ENCODE results near the gene ACAP2.

GRCh38 chr3:195446359-195446758 lies 3.5 kb upstream of the ACAP2 start:
- TF ChIP-seq TAF1 (IDR thresholded peaks at IDR 0.05; ENCODE audit: borderline replicate concordance, low read depth, low read length) (no peak), POLR2A (IDR thresholded peaks at IDR 0.05; ENCODE audit: low read depth, low read length) (no peak), POLR2AphosphoS5 (IDR thresholded peaks at IDR 0.05; ENCODE audit: low read depth, low read length) (no peak)

All from GM12892 (cell line).